ENCODE results near the gene POGLUT3. TPM values are rescaled to one million over a fixed set of nuclear protein-coding genes. Genes with fewer than 3 reads are reported as not detected.

The POGLUT3 gene
- total and polyA plus RNA-seq, 2 experiments from 2014 or later, result 7.6 to 12.2 TPM

GRCh38 chr11:108468478-108468864 is 29.7 kb downstream of the POGLUT3 start:
- Histone ChIP-seq H3K9me2 (ENCODE audit: insufficient read depth) (no peaks in the 10 kb centered on the region), H3K4me3 (no peak overlapping the region), H3F3A (replicated peaks; ENCODE audit: low read depth) (no peaks in the 10 kb centered on the region), H3K27ac (ENCODE audit: low read depth) (no peak overlapping the region), H3K27me3 (ENCODE audit: insufficient read depth) (no peaks in the 10 kb centered on the region), H3K79me2 (replicated peaks; ENCODE audit: insufficient read depth) (no peaks in the 10 kb centered on the region), H3K4me2 (no peak overlapping the region), H4K20me1 (replicated peaks; ENCODE audit: insufficient read depth) (no peaks in the 10 kb centered on the region), H3K4me1 (ENCODE audit: insufficient read depth) (no peaks in the 10 kb centered on the region), H2AFZ (peak overlapping the region; percentile 86), H3K36me3 (ENCODE audit: insufficient read depth) (no peaks in the 10 kb centered on the region)
- TF ChIP-seq REST (IDR thresholded peaks at IDR 0.05; ENCODE audit: unreplicated experiment) (no peak), ZNF114 (CRISPR knock-in tag; IDR thresholded peaks at IDR 0.05) (no peak), NANOG (IDR thresholded peaks at IDR 0.05; ENCODE audit: borderline replicate concordance) (no peak), ETS1 (IDR thresholded peaks at IDR 0.05) (no peak)
- Mint-ChIP-seq H3K27me3 (ENCODE audit: insufficient read depth, low read depth, poor library complexity) (peaks cover 10% of the 10 kb centered on the region), H3K4me1 (no peaks in the 10 kb centered on the region), H3K27ac (no peak overlapping the region), H3K9me3 (no peaks in the 10 kb centered on the region; the same call in 2 of the 3 replicates), H3K4me3 (no peak overlapping the region), H3K36me3 (ENCODE audit: low read depth) (no peaks in the 10 kb centered on the region)
- ATAC-seq, result no peak
- DNase-seq (ENCODE audit: low spot score), result no peak

GRCh38 chr11:108467091-108467823 is 30.9 kb downstream of the POGLUT3 start, which contains the start of gene C11orf65:
C11orf65 (minus strand) TSS chr11:108467529; CDS start chr11:108461559, 5,970 bp downstream.
- peaks cover 10% of the 10 kb centered on the region for H3K27me3 Mint-ChIP-seq (ENCODE audit: insufficient read depth, low read depth, poor library complexity)
- peak within 1 kb of the TSS; percentile 100 for H3K27ac Mint-ChIP-seq
- Histone ChIP-seq H3K79me2 (replicated peaks; ENCODE audit: insufficient read depth) (no peaks in the 10 kb centered on the region), H3K27ac (ENCODE audit: low read depth) (peak within 1 kb of the TSS; percentile 95), H3K36me3 (ENCODE audit: insufficient read depth) (no peaks in the 10 kb centered on the region), H3K9me2 (ENCODE audit: insufficient read depth) (no peaks in the 10 kb centered on the region), H4K20me1 (replicated peaks; ENCODE audit: insufficient read depth) (no peaks in the 10 kb centered on the region), H3K4me1 (ENCODE audit: insufficient read depth) (no peaks in the 10 kb centered on the region), H3K4me3 (peak within 1 kb of the TSS; percentile 70), H2AFZ (peak within 1 kb of the TSS; percentile 88), H3F3A (replicated peaks; ENCODE audit: low read depth) (no peaks in the 10 kb centered on the region), H3K4me2 (peak within 1 kb of the TSS; percentile 87), H3K27me3 (ENCODE audit: insufficient read depth) (no peaks in the 10 kb centered on the region)
- DNase-seq (ENCODE audit: low spot score), result peak; percentile 99
- H3K4me3 Mint-ChIP-seq, result peak within 1 kb of the TSS; percentile 97
- H3K9me3 Mint-ChIP-seq, result no peaks in the 10 kb centered on the region; the same call in 2 of the 3 replicates
- ATAC-seq, result peak; percentile 98
- no peaks in the 10 kb centered on the region for H3K36me3 Mint-ChIP-seq (ENCODE audit: low read depth)
- no peaks in the 10 kb centered on the region for H3K4me1 Mint-ChIP-seq
- TF ChIP-seq JUNB (IDR thresholded peaks at IDR 0.05; ENCODE audit: unreplicated experiment) (no peak), EZH2phosphoT487 (IDR thresholded peaks at IDR 0.05; ENCODE audit: unreplicated experiment) (no peak), NANOG (IDR thresholded peaks at IDR 0.05; ENCODE audit: borderline replicate concordance) (no peak), POLR2AphosphoS5 (IDR thresholded peaks at IDR 0.05; ENCODE audit: low read depth) (peak; percentile 96), STAT1 (IDR thresholded peaks at IDR 0.05; ENCODE audit: unreplicated experiment) (no peak), CREB1 (CRISPR knock-in tag; IDR thresholded peaks at IDR 0.05; ENCODE audit: low read depth) (peak; percentile 94), REST (IDR thresholded peaks at IDR 0.05; ENCODE audit: unreplicated experiment) (no peak), ZNF331 (CRISPR knock-in tag; IDR thresholded peaks at IDR 0.05; ENCODE audit: low read depth) (no peak)

All from GM23338 (cell line).